ENCODE results near the gene METTL21C.

METTL21C gene

DNA sequence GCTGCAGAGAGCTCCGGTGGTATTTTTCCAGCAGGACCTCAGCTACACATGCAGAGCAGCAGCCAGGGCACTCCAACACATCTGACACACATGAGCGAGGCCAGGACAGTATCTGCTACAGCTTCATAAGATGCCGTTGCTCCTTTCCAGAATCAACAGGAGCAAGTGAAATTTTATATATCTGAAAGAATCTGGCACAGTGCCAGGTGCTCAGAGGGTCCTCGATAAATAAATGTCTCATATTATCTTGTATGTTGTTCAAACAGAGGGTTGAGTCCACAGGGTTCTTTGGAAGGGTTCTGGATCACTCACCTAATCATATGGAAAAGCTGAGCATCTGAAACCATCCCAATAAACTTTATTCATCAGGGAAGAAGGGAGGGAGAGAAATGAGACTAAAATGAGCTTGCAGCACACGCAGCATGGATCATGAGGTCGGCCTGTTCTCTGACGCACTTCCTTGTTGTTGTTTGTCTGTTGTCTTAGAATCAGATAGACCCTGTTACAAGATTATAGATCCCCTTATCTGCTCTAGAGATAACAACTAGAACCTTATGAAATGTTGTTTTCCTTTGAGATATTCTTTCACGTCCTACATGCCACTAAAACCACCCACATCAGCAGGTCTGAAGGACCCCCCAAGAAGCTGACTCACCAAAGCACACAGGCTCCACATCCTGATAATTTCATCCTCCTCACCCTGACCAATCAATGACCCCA is 3.2 kb upstream of the METTL21C start:
- no peak for DNase-seq (ENCODE audit: low spot score)

DNA sequence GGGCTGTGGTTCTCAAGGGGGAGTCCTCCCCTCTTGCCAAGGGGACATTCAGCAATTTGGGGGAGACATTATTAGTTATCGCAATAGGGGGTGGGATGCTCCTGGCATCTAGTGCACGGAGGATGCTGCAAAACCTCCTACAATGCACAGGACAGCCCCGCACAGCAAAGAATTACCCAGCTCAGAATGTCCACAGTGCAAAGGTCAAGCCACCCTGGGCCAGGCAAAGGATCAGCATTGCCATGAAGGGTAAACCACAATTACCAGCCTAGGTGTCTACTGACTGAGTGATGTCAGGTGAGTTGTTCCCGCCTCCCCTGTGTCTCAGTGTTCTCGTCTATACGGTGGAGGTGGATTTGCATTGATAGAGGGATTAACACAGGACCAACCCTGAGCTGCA is 2.4 kb upstream of the METTL21C start:
- DNase-seq (ENCODE audit: low spot score) = no peak

DNA sequence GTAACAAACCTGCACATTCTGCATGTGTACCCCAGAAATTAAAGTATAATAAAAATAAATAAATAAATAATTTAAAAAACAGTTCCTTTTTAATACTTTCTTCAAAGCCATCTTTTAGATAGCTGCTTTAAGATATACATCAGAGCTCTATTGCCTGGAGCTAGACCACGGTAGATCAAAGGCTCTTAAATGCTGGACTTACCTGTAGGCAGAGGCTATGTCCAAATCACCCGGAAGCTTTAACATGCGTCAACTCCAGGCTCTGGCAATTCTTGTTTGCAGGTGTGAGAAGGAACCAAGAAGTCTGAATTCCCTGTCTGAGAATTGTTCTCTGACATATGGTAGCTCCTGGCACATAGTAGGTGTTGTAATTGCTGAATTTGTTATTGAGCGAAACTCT is 1.6 kb upstream of the METTL21C start:
- no peak for DNase-seq (ENCODE audit: low spot score)

DNA sequence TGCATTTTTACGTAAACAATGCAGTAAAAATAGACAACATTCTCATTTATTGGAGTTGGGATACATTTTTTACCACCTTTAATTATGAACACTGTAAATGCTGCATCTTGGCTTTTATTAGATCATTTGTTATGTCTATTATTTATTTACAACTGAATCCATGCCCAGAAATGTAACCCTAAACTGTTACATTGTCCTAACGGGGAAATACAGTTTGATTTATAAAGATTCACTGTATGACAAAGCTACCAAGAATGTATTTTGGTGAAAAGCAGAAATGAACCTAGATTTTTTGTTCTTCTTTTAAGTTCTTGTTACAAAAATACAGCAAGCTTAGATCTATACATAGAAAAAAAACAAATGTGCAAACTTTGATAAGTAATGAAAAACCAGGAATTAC is 1.1 kb downstream of the METTL21C start:
- no peak for DNase-seq (ENCODE audit: low spot score)

DNA sequence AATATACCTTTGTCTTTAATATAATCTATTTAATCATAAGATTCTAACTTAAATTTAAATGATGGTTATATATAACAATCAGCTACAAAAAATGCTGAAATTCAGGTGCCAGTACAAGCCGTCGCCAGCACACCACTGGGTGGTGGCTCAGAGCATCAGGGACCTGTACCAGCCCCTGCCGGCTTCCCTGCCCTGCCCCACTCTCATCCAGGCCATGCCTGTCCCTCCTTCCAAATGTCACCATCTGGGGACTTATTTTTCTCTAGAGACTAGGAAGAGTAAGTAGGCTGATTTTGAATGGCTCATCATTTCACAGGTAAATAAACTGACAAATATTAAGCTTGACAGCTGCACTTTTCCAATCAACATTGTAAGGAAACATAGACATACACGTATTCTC is 1.6 kb downstream of the METTL21C start:
- DNase-seq (ENCODE audit: low spot score) = no peak

DNA sequence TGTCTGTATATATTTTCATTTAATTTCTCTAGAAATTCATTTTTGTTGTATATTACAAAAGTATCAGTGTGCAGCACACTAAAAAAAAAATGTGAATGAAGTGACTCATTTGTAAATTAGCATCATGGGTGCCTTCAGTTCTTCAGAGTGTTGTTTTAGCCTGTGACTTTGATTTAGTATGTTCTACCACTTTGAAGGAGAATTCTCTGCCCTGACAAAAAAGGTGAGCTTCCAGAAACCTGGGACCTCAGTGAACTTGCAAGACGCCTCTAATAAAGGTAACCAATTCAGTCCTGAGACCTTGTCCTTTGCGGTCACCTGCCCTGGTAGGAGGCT is 2.4 kb downstream of the METTL21C start:
- DNase-seq (ENCODE audit: low spot score) = no peak

DNA sequence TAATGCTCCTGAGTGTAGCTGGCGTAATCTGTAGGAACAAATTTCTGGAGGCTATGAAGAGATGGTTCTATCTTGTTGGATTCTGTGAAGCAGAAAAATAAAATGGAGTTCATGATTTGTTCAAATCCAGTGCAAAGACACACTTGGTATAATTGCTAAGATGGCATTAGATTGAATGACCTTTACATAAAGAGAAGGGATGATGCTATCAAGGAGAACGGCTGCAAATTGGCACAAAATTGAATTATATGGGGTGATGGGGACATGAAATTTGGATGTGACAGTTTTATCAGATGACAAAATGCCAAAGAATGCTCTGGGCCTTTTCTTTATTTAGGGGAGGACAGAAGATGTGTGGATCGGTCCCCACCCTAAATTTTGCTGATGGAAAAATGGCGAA is 4.0 kb downstream of the METTL21C start:
- no peak for DNase-seq (ENCODE audit: low spot score)

DNA sequence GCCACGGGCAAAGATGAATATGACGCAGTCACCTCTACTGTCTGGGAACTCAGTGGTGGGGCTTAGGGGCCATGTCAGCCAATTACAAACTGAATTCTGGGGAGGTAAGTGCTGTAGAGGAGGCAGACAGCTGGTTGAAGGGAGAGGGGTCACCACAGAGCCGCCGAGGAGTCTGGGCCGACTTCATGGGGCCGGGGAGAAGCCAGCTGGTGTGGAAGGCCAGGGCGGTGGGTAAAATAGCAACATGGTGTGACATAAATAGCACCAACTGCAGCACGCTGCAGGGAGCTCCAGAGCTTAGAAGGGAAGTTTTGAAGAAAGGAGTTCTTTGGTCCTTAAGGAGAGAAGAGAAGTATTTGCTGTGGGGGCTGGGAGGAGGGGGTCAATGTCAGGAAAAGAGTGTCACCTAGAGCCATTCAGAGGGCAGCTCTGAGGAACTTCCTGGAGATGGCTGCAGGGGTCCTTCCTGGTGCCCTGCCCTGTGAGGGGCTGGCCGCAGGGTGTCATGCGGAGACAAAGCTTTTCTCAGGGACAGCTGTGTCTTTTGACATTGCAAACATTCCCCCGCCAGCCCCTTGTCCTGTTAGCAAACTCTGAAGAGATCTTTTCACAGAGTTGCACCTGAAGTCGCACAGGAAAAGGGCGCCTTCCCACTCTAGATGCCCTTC is 6.4 kb downstream of the METTL21C start:
- no peak for DNase-seq (ENCODE audit: low spot score)

DNA sequence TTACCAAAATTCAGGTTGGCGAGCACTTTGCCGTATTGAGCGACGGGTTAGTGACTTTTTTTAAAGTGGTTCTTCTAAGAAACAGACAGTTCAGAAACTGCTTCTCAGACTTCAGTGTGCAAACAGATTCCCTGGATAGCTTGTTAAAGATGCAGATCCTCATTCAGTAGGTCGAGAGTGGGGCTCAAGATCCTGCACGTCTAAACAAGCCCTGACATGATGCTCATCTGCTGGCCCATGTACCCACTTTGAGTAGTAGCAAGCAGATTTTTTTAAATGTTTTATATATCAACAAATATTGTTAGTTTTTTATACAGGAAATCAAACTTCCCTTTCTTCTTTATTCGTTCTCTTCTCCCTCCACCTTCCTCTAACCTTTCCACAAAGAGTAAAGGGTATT is 7.3 kb downstream of the METTL21C start:
- no peak for DNase-seq (ENCODE audit: low spot score)

DNA sequence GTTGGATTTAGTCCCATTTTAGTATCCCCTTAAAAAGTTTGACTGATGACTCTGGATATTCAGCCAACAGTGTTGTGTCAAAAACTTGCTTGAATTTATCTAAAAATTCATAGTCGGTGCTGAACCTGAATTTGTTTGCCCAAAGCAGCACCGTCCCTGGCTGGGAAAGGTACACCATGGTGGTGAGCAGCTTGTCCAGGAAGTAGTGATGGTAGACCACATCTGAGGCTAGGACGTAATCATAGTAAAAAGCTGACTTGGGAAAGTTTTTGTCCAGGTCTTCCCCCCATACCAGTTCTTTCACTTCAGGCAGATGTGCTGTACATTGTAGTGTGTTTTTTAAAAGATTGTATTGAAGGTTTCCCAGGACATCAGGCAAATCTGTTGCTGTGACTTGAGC is 8.8 kb downstream of the METTL21C start:
- DNase-seq (ENCODE audit: low spot score) = no peak

DNA sequence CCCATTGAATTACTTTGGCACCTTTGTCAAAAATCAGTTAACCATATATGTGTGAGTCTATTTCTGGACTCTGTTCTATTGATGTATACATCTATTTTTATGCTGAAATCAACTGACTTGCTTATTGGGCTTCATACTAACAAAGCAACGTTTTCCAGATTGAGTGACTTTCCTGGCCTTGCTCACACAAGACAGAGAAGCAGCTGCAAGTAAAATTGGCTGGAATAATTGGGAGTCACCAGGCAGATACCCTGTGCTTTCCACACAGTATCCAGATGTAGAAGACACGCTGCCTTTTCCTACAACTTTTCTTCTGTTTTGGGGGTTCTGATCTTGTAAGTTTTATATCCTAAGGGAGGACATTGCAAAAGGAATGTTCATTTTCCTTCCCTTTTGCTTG is 11.2 kb downstream of the METTL21C start:
- no peak for DNase-seq (ENCODE audit: low spot score)

DNA sequence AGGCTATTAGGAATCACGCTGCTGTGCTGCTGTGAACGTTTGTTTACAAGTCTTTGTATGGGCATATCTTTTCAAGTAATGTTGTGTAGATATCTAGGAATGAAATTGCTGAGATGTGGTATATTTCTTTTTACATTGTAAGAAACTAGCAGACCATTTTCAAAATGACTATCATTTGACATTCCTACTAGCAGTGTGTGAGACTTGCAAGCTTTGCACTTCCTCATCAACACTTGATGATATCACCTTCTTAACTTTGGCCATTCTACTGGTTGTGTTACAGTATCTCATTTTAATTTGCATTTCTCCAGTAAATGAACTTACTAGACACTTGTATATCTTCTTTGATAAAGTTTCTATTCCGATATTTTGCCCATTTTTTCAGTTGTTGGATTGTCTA is 12.1 kb downstream of the METTL21C start:
- no peak for DNase-seq (ENCODE audit: low spot score)

DNA sequence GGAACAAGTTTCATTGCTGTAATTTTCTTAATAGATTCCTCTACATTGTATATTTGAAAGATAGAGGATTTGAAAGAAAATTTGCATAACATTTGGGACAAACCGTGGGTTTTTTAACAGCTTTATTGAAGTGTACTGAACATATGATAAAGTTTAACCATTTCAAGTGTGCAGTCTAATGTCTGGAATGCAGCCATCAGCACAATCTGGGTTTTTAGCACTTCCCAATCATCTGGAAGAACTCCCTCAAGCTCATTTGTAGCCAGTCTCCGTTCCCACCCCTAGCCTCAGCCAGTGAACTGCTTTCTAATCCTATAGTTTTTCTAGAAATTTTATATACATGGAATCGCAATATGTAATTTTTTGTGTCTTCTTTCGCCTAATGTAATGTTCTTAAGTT is 12.6 kb downstream of the METTL21C start:
- no peak for DNase-seq (ENCODE audit: low spot score)

DNA sequence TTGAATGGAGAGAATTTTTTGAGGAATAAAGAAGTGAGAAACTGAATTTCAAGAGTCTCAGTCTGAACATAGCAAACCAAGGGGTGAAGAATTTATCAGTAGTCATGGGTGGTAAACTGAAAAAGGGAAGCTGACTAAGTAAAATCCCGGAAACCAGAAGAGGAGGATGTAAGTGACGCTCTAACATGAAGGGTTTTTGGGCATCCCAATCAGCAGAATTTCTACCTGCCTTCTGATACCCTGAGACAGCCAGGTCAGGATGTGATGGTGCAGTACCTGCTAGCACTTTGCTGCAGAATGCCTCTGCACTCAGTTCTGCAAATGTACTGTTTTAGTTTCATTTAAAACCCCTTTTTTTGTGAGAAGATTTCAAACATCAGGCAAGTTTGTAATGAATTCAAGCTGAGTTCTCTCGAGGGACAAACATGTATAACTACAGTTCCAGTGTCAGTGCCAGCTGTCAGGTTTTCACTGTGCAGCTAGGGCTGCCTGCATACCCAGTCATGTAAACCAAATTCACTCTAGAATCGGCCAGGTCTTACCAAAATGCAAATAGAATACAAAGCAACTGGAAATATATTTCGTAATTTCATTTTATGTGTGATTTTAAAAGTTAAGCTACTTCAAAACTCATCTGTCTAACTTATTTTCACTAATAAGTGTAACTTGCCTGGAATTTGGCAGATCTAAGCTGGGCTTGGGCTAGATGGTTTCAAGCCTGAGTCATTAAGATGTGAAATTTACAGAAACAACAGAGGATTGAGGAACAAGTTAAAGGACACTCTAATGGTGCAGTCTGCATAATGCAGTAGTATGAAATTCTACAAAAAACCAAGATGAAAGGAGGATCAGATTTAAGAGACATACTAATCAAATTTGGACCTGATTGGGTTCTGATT is 13.8 kb downstream of the METTL21C start:
- DNase-seq (ENCODE audit: low spot score) = no peak

DNA sequence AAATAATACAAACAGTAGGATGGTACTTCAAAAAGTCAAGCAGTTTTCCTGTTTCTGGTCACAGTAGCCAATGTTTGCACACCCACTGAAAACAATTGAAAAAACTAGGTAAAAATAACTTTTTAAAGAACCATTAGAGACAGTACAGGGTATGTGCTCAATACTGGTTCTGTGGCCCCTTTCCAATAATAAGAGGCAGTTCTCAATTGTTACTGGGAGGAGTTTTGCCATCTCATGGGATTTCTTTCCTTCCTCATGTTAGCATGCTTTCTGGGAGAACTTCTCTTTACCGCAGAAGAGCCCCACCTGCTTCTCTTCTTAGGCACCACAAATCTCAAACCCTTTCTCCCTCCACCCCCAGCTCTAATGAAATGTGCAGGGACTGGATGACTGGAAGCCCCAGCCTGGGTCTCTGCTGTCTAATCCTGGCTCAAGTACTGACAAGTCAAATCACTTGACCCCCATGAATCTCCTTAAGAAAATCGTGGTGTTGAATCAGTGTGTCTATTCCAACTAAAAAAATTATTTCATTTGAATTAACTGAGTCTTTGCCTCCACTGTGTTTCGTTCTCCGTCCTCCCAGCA is 14.6 kb downstream of the METTL21C start:
- no peak for DNase-seq (ENCODE audit: low spot score)

DNA sequence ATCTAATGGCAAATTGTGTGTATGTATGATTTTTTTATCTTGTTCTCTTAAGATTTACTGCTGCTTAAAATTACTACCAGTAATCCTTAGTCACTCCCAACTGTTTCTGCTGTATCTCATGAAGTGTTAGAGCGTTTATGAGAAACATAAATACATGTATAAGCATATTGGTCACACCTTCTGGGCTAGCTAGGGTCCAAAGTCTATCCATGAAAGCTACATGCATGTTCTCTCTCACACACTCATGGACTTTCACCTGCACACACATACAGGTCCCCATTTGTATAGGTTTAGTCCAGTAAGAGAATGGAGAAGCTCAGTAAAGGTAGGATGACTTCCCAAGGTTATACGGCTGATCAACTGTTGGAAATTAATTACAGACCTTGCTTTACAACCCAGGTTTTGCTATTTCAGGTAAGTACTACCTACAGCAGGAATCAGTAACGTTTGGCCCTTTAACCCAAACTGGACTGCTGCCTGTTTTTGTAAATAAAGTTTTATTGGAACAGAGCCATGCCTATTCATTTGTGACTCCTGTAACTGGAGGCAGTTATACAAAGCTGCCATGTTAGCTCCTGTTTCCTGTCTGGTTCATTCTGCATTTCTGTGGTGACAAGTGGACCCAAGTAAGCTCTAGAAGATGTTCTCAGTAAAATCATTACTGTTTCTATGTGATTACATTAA is 15.3 kb downstream of the METTL21C start:
- DNase-seq (ENCODE audit: low spot score) = no peak

DNA sequence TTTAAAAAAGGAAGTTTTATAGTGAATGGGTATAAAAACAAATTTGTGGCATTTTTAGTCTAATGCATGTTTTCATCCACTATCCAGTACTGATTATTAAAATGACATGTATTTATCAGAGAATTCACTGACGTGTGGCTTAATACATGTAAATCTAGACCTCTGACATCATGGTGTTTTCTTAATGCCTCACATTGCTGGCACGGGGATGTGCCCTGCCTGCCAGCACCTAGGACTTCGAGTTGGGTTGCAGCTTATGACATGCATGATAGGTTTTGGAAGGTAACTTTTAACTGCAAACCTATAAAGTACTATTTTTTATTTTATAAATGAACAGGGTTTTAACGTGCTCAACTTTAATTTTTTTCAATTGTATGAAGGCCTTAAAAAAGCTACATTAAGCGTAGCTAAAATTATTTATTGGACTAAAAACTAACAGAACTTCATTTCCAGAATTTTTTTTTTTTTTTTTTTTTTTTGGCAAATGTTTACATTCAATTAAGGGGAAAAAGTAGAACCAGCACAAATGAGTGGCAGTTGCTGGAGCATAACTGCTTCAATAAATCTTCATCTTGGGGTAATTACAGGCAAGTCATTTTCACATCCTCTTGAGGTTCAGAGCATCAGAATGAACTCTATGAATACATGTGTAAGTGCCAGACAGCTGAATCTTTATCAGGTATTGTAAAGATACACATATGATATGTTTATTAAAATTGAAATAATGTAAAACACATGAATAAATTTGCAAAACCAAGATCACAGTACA is 16.3 kb downstream of the METTL21C start:
- DNase-seq (ENCODE audit: low spot score) = no peak

DNA sequence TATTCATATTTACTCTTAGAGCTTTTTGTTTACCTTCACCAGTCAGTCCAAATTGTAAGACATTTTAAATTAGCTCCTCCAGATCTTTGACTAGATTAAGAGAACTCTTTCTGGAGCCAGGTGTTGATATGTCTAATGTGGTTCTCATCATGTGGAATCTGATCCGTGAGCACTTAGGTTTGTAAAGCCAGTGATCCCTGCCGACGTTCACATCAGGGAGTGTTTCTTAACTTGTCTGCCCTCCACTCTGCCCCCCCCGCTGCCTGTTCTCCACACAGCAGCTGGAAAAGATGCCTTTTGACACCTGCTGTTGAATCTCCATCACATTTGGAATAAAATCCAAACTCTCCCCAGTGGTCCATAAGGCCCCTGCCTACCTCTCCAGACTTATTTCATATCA is 17.7 kb downstream of the METTL21C start:
- DNase-seq (ENCODE audit: low spot score) = no peak

DNA sequence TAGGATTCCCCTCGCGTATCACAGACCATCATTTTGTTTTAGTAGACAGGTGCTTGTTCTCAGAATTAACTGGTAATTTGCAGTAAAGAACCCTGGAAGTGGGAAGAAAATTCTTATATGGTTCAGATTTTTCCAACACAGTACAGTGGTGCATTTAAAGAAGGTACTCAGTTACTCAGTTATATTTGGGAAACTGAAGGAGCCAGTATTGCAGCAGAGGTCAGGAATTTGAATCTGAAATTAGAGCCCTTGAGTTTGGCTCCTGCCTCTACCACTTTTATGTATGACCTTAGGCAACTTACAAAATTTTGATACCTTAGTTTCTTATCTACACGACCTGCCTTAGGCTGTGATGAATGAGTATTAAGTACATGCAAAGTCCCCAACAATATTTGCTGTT is 19.7 kb downstream of the METTL21C start:
- no peak for DNase-seq (ENCODE audit: low spot score)

DNA sequence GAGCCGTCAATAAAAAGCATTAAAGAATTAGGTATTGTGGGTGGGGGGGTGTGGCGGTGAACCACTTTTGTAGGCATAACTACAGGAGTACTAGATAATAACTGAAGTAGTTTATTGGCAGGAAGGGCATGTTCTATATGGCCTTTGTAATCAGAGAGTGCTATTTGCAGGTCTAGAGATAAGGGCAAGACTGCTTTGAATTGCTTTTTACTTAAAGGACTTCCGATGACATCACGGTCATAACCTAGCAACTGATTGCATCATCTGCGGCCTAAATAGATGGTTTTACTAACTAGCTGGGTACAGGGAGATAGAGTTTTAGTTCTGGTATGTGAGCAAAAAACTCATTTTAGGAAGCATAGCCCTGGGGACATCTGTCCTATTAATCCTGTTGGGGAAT is 24.7 kb downstream of the METTL21C start:
- no peak for DNase-seq (ENCODE audit: low spot score)

DNA sequence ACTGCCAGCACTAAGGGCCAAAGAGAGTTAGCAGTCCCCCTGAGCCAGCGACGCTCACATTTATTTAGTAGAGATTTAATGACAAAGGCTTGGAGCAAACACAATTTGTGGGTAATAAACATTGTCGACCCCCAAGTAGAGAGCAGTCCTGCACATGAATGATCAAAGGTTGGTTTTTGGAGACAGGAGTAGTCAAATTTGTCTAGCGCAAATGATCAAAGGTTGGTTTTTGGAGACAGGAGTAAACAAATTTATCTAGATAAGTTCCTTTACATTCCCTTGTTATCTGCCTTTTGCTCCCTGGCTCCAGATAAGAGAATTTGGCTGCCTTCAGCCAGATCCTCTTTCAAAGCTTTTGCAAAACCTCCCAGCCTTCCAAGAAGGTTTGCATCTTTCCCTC is 26.9 kb downstream of the METTL21C start:
- DNase-seq (ENCODE audit: low spot score) = no peak

Measured in D341Med (cell line).